Left ventricle myocardium superior (tissue), 1 donor: ENCODE data around the gene DAAM1. TPM values are rescaled to one million over a fixed set of nuclear protein-coding genes. Genes with fewer than 3 reads are reported as not detected.

ENCODE experiments used
- ATAC-seq: fragments of 200-7000 bp; cut with Tn5 transposase; one replicate; pipeline ENCODE4 v1.9.1; 2020; ENCODE audit warnings: mild to moderate bottlenecking, moderate library complexity
- DNase-seq: peaks from one replicate; pipeline ENCODE4 v3.0.0-alpha.2; 2020
- intact Hi-C: fragments of 100-400 bp; cut with micrococcal nuclease; formaldehyde crosslinking; loops from one replicate; pipeline ENCODE4 v1.11.0; 2022
- total RNA-seq: library from RNA; stranded (reverse); fragmentation: NEBNext Ultra II Directional; extraction: Animal tissue kit (Norgen Biotek cat#: 25700); gene quantifications from one replicate; pipeline ENCODE4 v1.2.1, GENCODE V29; 2021
- donor health status: DM: no; HTN: yes; CAD: no; lungs with severe emphysema.

Gene DAAM1
- total RNA-seq, 1 donor from 2014 or later = 111 TPM

GRCh38 chr14:59363531-59364226 lies 175.2 kb downstream of the DAAM1 start:
- ATAC-seq = no peak
- intact Hi-C loops = no loop called here
- DNase-seq = no peak

DNA sequence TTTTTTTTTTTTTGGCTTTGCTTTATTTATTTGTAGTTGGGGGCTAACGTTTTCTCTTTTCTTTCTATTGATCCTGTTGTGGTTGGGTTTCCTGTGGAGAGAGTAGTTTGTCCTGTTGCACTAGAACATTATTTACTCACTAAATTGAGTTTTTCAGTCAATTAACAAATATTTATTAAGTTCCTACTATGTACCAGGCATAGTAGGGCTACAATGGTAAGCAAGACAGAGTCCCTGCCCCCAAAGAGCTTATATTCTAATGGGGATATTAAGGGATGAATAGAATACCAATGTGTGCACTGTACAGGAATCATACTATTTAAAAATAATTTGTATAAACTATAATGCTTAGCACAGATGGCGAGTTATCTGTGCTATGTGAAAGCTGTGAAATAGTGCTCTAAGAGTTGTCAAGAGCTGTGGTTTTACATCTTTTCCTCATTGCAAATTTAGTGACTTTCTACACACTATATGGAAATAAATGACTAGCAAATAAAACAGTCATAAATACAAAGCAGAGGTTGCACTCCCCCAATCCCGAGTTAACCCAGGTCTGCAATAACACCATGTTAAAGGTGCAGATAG lies 181.8 kb downstream of the DAAM1 start:
- intact Hi-C loops = loop anchor here (10.0 kb wide), 1 partner anchor 55 kb away; no protein-coding TSS in a partner anchor
- DNase-seq (no peak), ATAC-seq (no peak)

GRCh38 chr14:59371771-59372170 lies 183.3 kb downstream of the DAAM1 start:
- intact Hi-C loops = loop anchor here (10.0 kb wide), 1 partner anchor 53 kb away; no protein-coding TSS in a partner anchor
- DNase-seq (no peak), ATAC-seq (peak; percentile 82)

GRCh38 chr14:59374048-59374447 lies 185.6 kb downstream of the DAAM1 start:
- intact Hi-C loops = loop anchor here (10.0 kb wide), 1 partner anchor 51 kb away; no protein-coding TSS in a partner anchor
- ATAC-seq (no peak), DNase-seq (no peak)

GRCh38 chr14:59376686-59377085 lies 188.2 kb downstream of the DAAM1 start:
- intact Hi-C loops = loop anchor here (10.0 kb wide), 1 partner anchor 48 kb away; no protein-coding TSS in a partner anchor
- no peak for DNase-seq

GRCh38 chr14:59377491-59377890 lies 189.0 kb downstream of the DAAM1 start:
- ATAC-seq = peak; percentile 52
- intact Hi-C loops = loop anchor here (10.0 kb wide), 1 partner anchor 47 kb away; no protein-coding TSS in a partner anchor
- DNase-seq = no peak

More at GRCh38 chr14:59376686-59377085, 188.2 kb downstream of the DAAM1 start:
- no peak for ATAC-seq

DNA sequence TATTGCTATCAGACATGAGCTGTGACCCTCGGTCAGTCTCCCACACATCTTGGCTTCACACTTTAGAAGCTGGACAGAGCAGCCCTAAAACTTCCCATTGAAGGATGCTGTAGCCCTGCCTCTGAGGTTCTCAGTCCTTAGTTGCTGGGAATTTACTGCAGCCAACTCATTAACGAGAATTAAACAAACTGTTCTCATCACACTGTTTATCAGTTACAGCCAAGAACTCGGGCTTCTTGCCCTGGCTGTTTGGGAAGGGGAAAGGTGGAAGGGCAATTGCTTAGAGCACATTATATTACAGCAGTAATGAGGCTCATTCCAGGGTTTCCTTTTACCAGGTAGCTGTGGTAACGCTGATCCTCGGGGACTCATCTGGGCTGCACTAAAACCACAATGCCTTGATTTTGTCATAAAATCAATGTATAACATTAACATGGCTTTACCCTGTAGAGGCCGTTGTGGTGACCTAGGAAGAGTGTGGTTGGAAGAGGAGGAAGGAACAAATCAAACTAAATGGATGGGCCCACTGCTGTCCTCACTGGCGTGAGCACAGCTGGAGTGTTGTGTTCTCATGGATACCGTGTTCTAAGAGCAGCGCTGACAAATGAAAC lies 189.6 kb downstream of the DAAM1 start:
- intact Hi-C loops = loop anchor here (10.0 kb wide), 1 partner anchor 47 kb away; no protein-coding TSS in a partner anchor
- DNase-seq = no peak

GRCh38 chr14:59389936-59390335 lies 201.5 kb downstream of the DAAM1 start:
- ATAC-seq (no peak), DNase-seq (no peak)
- intact Hi-C loops = no loop called here

More for the DNA sequence above, 189.6 kb downstream of the DAAM1 start:
- ATAC-seq = peak; percentile 80

- intact Hi-C loops = no loop called here
- no peak for ATAC-seq
- DNase-seq = no peak
Observed at GRCh38 chr14:59391388-59391787, 202.9 kb downstream of the DAAM1 start.

GRCh38 chr14:59394268-59394667 lies 205.8 kb downstream of the DAAM1 start:
- DNase-seq (no peak), ATAC-seq (no peak)
- intact Hi-C loops = no loop called here

GRCh38 chr14:59395672-59396071 lies 207.2 kb downstream of the DAAM1 start:
- intact Hi-C loops = no loop called here
- no peak for ATAC-seq
- no peak for DNase-seq

DNA sequence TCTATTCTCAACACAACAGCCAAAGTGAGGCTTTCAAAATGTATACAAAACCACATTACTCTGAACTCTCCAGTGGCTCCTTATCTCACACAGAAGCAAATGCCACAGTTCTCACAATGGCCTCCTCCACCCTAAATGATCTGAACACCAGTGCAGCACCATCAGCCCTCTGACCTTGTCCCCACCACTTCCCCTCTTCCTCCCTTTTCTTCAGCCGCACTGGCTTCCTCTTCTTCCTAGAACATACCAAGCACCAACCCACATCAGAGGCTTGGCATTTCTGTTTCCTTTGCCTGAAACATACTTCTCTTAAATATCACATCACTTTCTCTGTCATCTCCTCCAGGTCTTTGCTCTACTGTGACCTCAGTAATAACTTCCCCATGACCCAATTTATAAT lies 210.4 kb downstream of the DAAM1 start:
- intact Hi-C loops = no loop called here
- no peak for DNase-seq
- peak; percentile 29 for ATAC-seq

DNA sequence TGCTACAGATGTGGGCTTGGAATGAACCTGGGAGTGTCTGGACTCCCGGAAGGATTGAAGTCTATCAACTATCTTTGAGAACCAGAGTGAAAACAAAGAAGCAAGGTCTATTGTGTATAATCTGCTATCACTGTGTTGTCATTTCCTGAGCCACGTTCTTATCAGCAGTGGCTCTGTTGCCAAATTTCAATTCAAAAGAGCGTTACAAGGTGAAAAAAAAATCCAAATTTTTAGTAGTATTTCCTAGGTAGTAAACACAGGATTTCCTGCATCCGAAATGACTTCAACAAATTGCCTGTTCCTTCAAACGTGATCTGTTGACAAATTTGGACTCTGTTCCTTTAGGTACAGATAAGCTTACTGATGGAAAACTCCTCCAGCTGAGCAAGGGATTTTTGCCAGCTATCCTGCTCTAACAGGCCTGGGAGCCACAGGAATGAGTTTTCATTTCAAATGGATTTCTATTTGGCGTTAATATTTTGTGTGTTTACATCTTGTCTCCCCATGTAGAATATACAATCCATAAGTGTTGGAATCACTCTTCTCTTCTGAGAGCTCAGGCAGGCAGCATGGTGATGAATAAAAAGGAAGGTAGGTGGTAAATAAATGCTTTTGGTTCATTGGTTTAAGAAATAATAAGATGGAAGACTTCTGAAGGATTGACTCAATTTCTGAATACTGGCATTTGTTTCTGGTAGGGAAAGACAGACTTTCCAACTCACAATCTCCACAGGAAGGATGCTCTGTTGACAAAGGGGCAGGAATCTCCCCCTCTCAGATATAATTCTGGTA lies 218.2 kb downstream of the DAAM1 start:
- intact Hi-C loops = no loop called here
- DNase-seq (no peak), ATAC-seq (peak; percentile 92)

GRCh38 chr14:59407246-59408010 lies 219.0 kb downstream of the DAAM1 start:
- ATAC-seq = peak; percentile 90
- no peak for DNase-seq
- intact Hi-C loops = no loop called here

DNA sequence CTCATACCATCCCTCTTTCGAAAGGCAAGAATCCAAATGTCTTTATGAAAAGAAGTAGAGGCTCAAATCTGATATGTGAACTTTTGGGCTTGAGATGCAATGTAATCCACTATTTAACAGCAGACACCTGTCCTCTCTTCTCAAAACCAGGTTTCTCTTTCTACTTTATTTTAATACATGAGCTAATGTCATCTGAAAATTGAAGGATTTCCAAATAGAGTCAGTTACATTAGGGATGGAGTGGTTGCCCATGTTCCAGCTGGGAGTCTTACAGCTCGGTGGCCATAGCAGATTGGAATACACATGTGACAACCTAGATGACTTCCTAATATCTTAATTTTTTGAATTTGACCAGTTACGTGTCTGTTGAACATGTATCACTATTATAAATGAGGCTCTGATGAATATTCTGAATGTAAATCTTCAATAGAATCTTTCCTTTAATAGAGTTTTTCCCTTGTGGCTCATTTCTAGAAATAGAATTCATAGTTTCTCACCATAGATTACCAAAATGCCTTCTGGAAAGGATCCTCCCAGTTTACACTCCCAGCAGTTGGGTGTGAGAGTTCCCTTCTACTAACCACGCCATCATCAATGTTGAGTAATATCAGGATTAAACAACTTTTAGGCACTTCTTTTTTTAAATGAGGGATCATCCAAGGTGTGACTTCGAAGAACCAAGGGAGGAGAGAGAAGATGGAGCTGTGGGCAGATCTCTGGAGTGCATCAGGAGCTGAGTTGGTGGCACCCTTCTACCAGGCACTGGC lies 227.6 kb downstream of the DAAM1 start:
- intact Hi-C loops = no loop called here
- ATAC-seq = no peak
- no peak for DNase-seq

DNA sequence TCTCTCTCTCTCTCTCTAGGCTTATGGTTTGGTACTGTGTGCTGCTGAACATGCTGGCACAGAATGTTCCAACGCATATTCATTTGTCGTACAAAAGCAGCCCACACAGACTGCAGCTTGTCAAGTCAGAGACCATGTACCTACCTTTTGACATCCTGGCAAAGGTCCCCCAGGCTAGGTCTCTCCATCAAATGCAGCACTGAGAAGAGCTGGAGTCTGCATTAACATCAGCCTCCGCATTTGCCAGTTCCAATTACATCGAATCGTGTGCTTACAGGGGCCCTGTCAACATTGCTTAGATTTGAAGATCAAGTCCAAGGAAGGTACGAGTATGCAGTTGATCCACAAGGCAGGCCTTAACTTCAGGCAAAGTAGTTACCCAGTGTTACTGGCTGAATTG lies 228.8 kb downstream of the DAAM1 start:
- intact Hi-C loops = no loop called here
- DNase-seq = no peak
- no peak for ATAC-seq

DNA sequence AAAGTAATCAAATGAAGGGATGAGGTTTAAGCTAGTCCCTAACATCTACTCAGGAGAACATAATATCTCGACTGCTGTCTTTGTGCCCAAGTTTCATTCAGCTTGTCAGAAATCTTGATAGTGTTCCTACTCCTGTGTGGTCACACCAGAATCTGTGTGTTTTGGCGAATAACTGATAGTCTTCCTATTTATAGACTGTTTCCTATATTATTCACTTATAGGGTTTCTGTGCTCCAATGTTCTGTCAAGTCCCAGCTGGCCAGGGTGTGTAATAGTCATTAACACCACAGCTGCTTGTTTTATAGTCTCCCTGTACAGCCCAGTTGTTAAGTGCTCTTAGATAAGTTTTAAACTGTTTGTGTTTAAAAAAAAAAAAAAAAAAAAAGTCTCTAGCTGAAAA lies 230.8 kb downstream of the DAAM1 start:
- peak; percentile 57 for ATAC-seq
- no peak for DNase-seq
- intact Hi-C loops = no loop called here
